ENCODE measurements around the gene GALNT1. TPM values are rescaled to one million over a fixed set of nuclear protein-coding genes. Genes with fewer than 3 reads are reported as not detected.

Gene GALNT1
- total RNA-seq, 2 donors from 2014 or later, result 27.0 to 37.2 TPM

DNA sequence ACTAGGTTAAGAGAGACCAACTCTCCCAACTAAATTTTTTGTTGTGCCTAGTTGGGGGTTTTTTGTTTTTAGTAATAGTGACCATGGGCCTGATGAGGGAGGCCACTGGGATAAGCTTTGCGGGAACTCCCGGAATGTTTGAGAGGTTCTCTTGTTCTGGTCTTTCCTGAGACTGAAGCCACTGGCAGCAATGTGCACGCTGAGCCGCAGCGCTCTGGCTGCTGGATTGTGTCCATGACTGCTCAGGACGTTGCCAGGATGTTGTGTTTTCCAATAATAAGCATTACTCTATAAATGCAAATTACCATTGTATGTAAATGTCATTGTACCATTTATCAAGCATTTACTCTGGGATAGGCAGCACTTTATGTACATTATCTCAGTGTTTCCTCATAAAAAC lies 126.1 kb downstream of the GALNT1 start:
- no peak for ATAC-seq
- Histone ChIP-seq H3K4me1 (peaks cover 7% of the 10 kb centered on the region), H3K36me3 (replicated peaks in 1 of 2; ENCODE audit: insufficient read depth in 1 of 2, low read depth in 2 of 2) (peaks cover 0 to 4% of the 10 kb centered on the region in 2 donors), H3K27me3 (no peaks in the 10 kb centered on the region), H3K27ac (no peak overlapping the region), H3K4me3 (no peak overlapping the region), H3K9me3 (no peaks in the 10 kb centered on the region)
- intact Hi-C loops (cut with DNase I), result no loop called here
- 79 to 94% methylated on average over 6 of the region's 6 CpGs for WGBS, 2 donors
- no peak for DNase-seq
- TF ChIP-seq, protein P1, sequence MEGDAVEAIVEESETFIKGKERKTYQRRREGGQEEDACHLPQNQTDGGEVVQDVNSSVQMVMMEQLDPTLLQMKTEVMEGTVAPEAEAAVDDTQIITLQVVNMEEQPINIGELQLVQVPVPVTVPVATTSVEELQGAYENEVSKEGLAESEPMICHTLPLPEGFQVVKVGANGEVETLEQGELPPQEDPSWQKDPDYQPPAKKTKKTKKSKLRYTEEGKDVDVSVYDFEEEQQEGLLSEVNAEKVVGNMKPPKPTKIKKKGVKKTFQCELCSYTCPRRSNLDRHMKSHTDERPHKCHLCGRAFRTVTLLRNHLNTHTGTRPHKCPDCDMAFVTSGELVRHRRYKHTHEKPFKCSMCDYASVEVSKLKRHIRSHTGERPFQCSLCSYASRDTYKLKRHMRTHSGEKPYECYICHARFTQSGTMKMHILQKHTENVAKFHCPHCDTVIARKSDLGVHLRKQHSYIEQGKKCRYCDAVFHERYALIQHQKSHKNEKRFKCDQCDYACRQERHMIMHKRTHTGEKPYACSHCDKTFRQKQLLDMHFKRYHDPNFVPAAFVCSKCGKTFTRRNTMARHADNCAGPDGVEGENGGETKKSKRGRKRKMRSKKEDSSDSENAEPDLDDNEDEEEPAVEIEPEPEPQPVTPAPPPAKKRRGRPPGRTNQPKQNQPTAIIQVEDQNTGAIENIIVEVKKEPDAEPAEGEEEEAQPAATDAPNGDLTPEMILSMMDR (IDR thresholded peaks at IDR 0.05), result no peak
- TF ChIP-seq POLR2A (IDR thresholded peaks at IDR 0.05), result no peak

DNA sequence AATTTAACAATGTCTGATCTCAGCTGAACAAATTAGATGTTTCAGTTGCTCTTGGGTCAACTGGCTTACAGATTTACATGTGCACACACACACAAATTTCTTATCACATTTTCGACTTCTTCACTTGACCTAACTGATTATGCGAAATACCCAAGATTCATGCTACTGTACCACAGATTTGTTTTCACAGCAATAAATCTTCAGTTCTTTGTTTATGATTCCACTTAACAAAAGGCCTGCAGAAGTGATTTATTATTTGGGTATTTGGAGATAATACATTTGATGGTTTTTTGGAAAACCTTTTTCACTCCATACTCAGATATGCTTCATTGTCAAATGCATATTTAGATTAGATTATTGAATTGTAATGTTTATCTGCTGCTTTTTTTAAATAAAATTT lies 129.0 kb downstream of the GALNT1 start:
- no peak for DNase-seq
- Histone ChIP-seq H3K36me3 (replicated peaks in 1 of 2; ENCODE audit: insufficient read depth in 1 of 2, low read depth in 2 of 2) (peaks cover 0 to 4% of the 10 kb centered on the region in 2 donors), H3K4me3 (no peak overlapping the region), H3K27ac (no peak overlapping the region), H3K4me1 (no peaks in the 10 kb centered on the region), H3K27me3 (no peaks in the 10 kb centered on the region), H3K9me3 (no peaks in the 10 kb centered on the region)
- 80 to 83% methylated on average over 2 of the region's 2 CpGs for WGBS, 2 donors
- intact Hi-C loops (cut with DNase I), result no loop called here
- no peak for ATAC-seq
- no peak for TF ChIP-seq POLR2A (IDR thresholded peaks at IDR 0.05)
- TF ChIP-seq, protein P1 (IDR thresholded peaks at IDR 0.05), result no peak

DNA sequence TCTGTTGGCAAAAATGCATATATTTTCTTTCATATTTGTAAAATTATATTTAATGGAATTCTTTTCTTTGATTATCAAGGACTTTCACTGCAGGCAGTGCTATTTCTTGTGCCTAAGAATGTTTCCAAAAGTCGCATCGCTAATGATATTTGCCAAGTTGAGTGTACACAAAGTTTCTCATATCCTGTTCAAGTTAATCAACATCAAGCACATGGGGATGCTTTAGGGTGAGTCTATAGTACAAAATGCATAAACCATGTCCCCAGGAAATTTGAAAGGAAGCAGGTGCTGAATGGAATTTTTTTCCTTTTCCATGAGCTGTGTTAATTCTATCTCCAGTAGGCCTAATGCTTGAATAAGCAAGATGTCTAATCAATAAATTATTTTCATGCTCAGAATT lies 129.7 kb downstream of the GALNT1 start:
- WGBS, 2 donors, result 90 to 96% methylated on average over 2 of the region's 2 CpGs
- intact Hi-C loops (cut with DNase I), result no loop called here
- H3K27ac ChIP-seq, result no peak overlapping the region
- ATAC-seq (no peak), DNase-seq (no peak)
- peaks cover 0 to 4% of the 10 kb centered on the region in 2 donors for H3K36me3 ChIP-seq (replicated peaks in 1 of 2; ENCODE audit: insufficient read depth in 1 of 2, low read depth in 2 of 2)
- no peaks in the 10 kb centered on the region for H3K4me1 ChIP-seq
- no peak for TF ChIP-seq POLR2A (IDR thresholded peaks at IDR 0.05)
- TF ChIP-seq, protein P1 (IDR thresholded peaks at IDR 0.05), result no peak
- H3K9me3 ChIP-seq, result no peaks in the 10 kb centered on the region
- no peaks in the 10 kb centered on the region for H3K27me3 ChIP-seq
- no peak overlapping the region for H3K4me3 ChIP-seq

DNA sequence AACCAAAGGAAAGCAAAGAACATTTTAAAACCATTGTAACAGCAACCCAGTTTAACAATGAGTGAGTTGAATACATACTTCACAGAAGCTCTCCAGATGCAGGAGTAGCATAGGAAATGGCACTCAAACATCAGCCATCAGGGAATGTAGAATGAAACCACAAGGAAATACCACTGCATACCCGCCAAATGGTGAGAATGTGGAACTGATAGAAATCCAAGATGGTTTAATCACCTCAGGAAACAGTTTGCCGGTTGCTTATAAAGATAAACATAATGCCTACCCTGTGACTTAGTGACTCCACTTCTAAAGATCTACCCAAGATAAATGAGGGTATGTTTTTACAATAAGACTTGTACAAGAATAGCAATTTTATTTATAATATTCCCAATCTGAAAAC lies 132.0 kb downstream of the GALNT1 start:
- 91 to 94% methylated on average over 2 of the region's 2 CpGs for WGBS, 2 donors
- Histone ChIP-seq H3K36me3 (replicated peaks in 1 of 2; ENCODE audit: insufficient read depth in 1 of 2, low read depth in 2 of 2) (peaks cover 0 to 4% of the 10 kb centered on the region in 2 donors), H3K9me3 (no peaks in the 10 kb centered on the region), H3K4me1 (no peaks in the 10 kb centered on the region), H3K27me3 (no peaks in the 10 kb centered on the region), H3K27ac (no peak overlapping the region), H3K4me3 (no peak overlapping the region)
- DNase-seq (no peak), ATAC-seq (no peak)
- no peak for TF ChIP-seq POLR2A (IDR thresholded peaks at IDR 0.05)
- TF ChIP-seq, protein P1 (IDR thresholded peaks at IDR 0.05), result no peak
- intact Hi-C loops (cut with DNase I), result no loop called here

DNA sequence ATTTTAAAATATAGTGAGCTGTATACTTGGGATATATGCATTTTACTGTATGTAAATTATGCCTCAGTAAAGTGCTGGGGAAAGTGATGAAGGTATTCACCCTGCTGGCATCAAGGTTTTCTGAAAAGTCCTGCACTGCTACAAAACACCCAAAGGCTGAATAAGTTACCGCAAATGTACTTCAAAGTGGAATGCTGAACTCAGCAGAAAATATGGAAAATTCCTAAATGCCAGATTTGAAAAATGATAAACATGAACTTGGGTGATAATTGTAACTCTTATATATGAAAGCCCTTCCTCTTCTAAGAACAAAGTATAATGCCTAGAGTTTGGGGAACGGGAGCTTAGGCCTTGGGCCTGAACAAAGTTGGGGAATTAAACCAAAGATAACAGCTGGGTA lies 133.0 kb downstream of the GALNT1 start:
- ATAC-seq, result no peak
- H3K4me3 ChIP-seq, result no peak overlapping the region
- no peaks in the 10 kb centered on the region for H3K4me1 ChIP-seq
- WGBS, 2 donors, result 90 to 97% methylated on average over 2 of the region's 2 CpGs
- H3K27ac ChIP-seq, result no peak overlapping the region
- DNase-seq, result no peak
- intact Hi-C loops (cut with DNase I), result no loop called here
- H3K27me3 ChIP-seq, result no peaks in the 10 kb centered on the region
- H3K9me3 ChIP-seq, result no peaks in the 10 kb centered on the region
- peaks cover 0 to 3% of the 10 kb centered on the region in 2 donors for H3K36me3 ChIP-seq (replicated peaks in 1 of 2; ENCODE audit: insufficient read depth in 1 of 2, low read depth in 2 of 2)
- TF ChIP-seq, protein P1 (IDR thresholded peaks at IDR 0.05), result no peak
- no peak for TF ChIP-seq POLR2A (IDR thresholded peaks at IDR 0.05)
